IMR-90 (cell line): ENCODE results near the gene FXN. TPM values are rescaled to one million over a fixed set of nuclear protein-coding genes. Genes with fewer than 3 reads are reported as not detected.

Experiments used
- ATAC-seq: fragments of 200-7000 bp; cut with Tn5 transposase; 2 replicates; pipeline ENCODE4 v1.9.1; 2020; ENCODE audit warnings: low read depth, mild to moderate bottlenecking, moderate library complexity
- BruUV-seq: library from RNA; stranded (reverse); fragments of 400-500 nt; replicated peaks from 2 replicates; lab custom pipeline; 2021; lab: Mats Ljungman, UMichigan
- CTCF ChIA-PET: fragments of 300-600 bp; formaldehyde crosslinking; extraction: SDS; loops from one replicate; lab custom pipeline; 2021; ENCODE audit warnings: antibody characterized with exemption; lab: Yijun Ruan, JAX
- POLR2A ChIA-PET: fragments of 300-600 bp; sonication (Branson Sonifier 250); formaldehyde crosslinking; loops from one replicate; lab custom pipeline; 2022; ENCODE audit warnings: antibody characterized with exemption; ENCODE audit not compliant: unreplicated experiment; lab: Charles Lee
- DNase-seq: peaks from one replicate; pipeline ENCODE4 v3.0.0; 2013
- H2AFZ ChIP-seq: replicated peaks from 2 replicates; pipeline ENCODE3; 2013; ENCODE audit warnings: low read length, mild to moderate bottlenecking; ENCODE audit not compliant: poor library complexity
- H2AK5ac ChIP-seq: 2 replicates; pipeline ENCODE4 v1.6.1; 2013; ENCODE audit warnings: low read depth, low read length, inconsistent platforms
- H2AK9ac ChIP-seq: replicated peaks from 2 replicates; pipeline ENCODE3; 2013; ENCODE audit warnings: mild to moderate bottlenecking, low read depth, low read length, moderate library complexity; ENCODE audit not compliant: poor library complexity
- H2BK120ac ChIP-seq: 2 replicates; pipeline ENCODE4 v1.6.1; 2013; ENCODE audit warnings: low read depth, low read length, inconsistent platforms
- H2BK15ac ChIP-seq: 3 replicates; pipeline ENCODE4 v1.6.1; 2013; ENCODE audit warnings: low read depth, low read length, inconsistent platforms
- H2BK20ac ChIP-seq: 2 replicates; pipeline ENCODE4 v1.6.1; 2013; ENCODE audit warnings: low read depth, mild to moderate bottlenecking, inconsistent platforms, low read length, moderate library complexity
- H2BK5ac ChIP-seq: 2 replicates; pipeline ENCODE4 v1.6.1; 2013; ENCODE audit warnings: mild to moderate bottlenecking, low read depth, low read length, inconsistent platforms; ENCODE audit not compliant: poor library complexity, severe bottlenecking
- H3K14ac ChIP-seq: replicated peaks from 2 replicates; pipeline ENCODE4 v1.6.1; 2013; ENCODE audit warnings: low read depth, low read length, inconsistent platforms
- H3K18ac ChIP-seq: 2 replicates; pipeline ENCODE4 v1.6.1; 2013; ENCODE audit warnings: low read depth, low read length, control low read depth
- H3K23ac ChIP-seq: 2 replicates; pipeline ENCODE4 v1.6.1; 2013; ENCODE audit warnings: low read depth, low read length, inconsistent platforms
- H3K27ac ChIP-seq: 2 replicates; pipeline ENCODE4 v1.5.1; 2013; ENCODE audit warnings: mild to moderate bottlenecking, control low read depth, low read length; ENCODE audit not compliant: insufficient read depth
- H3K27me3 ChIP-seq: 2 replicates; pipeline ENCODE4 v1.6.1; 2013; ENCODE audit warnings: low read length; ENCODE audit not compliant: control insufficient read depth, insufficient read depth
- H3K36me3 ChIP-seq: 2 replicates; pipeline ENCODE4 v1.6.1; 2013; ENCODE audit warnings: low read length, mixed read lengths; ENCODE audit not compliant: control insufficient read depth, insufficient read depth
- H3K4ac ChIP-seq: 2 replicates; pipeline ENCODE4 v1.6.1; 2013; ENCODE audit warnings: low read depth, low read length, inconsistent platforms
- H3K4me1 ChIP-seq: 2 replicates; pipeline ENCODE4 v1.6.1; 2013; ENCODE audit warnings: low read length, mixed read lengths; ENCODE audit not compliant: control insufficient read depth, insufficient read depth
- H3K4me2 ChIP-seq: 2 replicates; pipeline ENCODE4 v1.6.1; 2013; ENCODE audit warnings: low read depth, mild to moderate bottlenecking, control low read depth, low read length, moderate library complexity
- H3K4me3 ChIP-seq: 2 replicates; pipeline ENCODE4 v1.5.1; 2013; ENCODE audit warnings: low read depth, mild to moderate bottlenecking, control low read depth, low read length, moderate library complexity; ENCODE audit not compliant: insufficient read depth
- H3K56ac ChIP-seq: 2 replicates; pipeline ENCODE4 v1.6.1; 2013; ENCODE audit warnings: low read length, inconsistent platforms; ENCODE audit not compliant: insufficient read depth; ENCODE audit errors: extremely low read depth
- H3K79me1 ChIP-seq, 2 experiments: 2 replicates each; pipeline ENCODE4 v1.6.1; 2013; ENCODE audit warnings: low read length in 2 of 2, inconsistent platforms in 1 of 2, low read depth in 1 of 2
- H3K9ac ChIP-seq: 2 replicates; pipeline ENCODE4 v1.6.1; 2013; ENCODE audit warnings: low read depth, low read length, control low read depth
- H3K9me1 ChIP-seq: 2 replicates; pipeline ENCODE4 v1.6.1; 2013; ENCODE audit warnings: low read length, inconsistent platforms; ENCODE audit not compliant: insufficient read depth
- H3K9me3 ChIP-seq: 2 replicates; pipeline ENCODE4 v1.6.1; 2013; ENCODE audit warnings: low read length; ENCODE audit not compliant: control insufficient read depth, insufficient read depth
- H4K20me1 ChIP-seq: 2 replicates; pipeline ENCODE4 v1.6.1; 2013; ENCODE audit warnings: low read length, inconsistent platforms; ENCODE audit not compliant: insufficient read depth
- H4K5ac ChIP-seq: 2 replicates; pipeline ENCODE4 v1.6.1; 2013; ENCODE audit warnings: mild to moderate bottlenecking, low read depth, low read length, control low read depth
- H4K8ac ChIP-seq, 2 experiments: 2 replicates each; pipeline ENCODE4 v1.6.1; 2013; ENCODE audit warnings: low read depth in 2 of 2, low read length in 2 of 2, control low read depth in 1 of 2, inconsistent platforms in 1 of 2
- H4K91ac ChIP-seq: 2 replicates; pipeline ENCODE4 v1.6.1; 2013; ENCODE audit warnings: low read depth, low read length, inconsistent platforms; ENCODE audit not compliant: insufficient read depth
- BHLHE40 ChIP-seq: fragments of 150-350 bp; IDR thresholded peaks from 2 replicates; pipeline ENCODE4 v1.6.1; 2016; ENCODE audit warnings: mild to moderate bottlenecking, low read depth, low read length
- CEBPB ChIP-seq: IDR thresholded peaks from 2 replicates; pipeline ENCODE4 v1.6.1; 2012; ENCODE audit warnings: low read depth, low read length, improper control_type of control experiment
- ELK1 ChIP-seq: fragments of 150-350 bp; IDR thresholded peaks from 2 replicates; pipeline ENCODE4 v1.6.1; 2016; ENCODE audit warnings: low read depth, mild to moderate bottlenecking, low read length, moderate library complexity, borderline replicate concordance
- MAZ ChIP-seq: IDR thresholded peaks from 2 replicates; pipeline ENCODE4 v1.6.1; 2012; ENCODE audit warnings: low read depth, mild to moderate bottlenecking, low read length, improper control_type of control experiment, moderate library complexity, borderline replicate concordance
- MXI1 ChIP-seq: IDR thresholded peaks from 2 replicates; pipeline ENCODE4 v1.6.1; 2012; ENCODE audit warnings: low read depth, mild to moderate bottlenecking, low read length, moderate library complexity, borderline replicate concordance
- RCOR1 ChIP-seq: IDR thresholded peaks from 2 replicates; pipeline ENCODE4 v1.6.1; 2012; ENCODE audit warnings: mild to moderate bottlenecking, low read length, improper control_type of control experiment; ENCODE audit not compliant: insufficient replicate concordance
- SMC3 ChIP-seq: fragments of 150-350 bp; IDR thresholded peaks from 2 replicates; pipeline ENCODE4 v1.6.1; 2016; ENCODE audit warnings: low read depth, mild to moderate bottlenecking, antibody characterized with exemption, low read length, moderate library complexity
- WGBS, 2 experiments: methylation state at CpG; one replicate each; pipeline versions ENCODE4 v1.1.5 to v1.1.7; 2013; ENCODE audit warnings: missing lambda C conversion rate in 2 of 2; ENCODE audit not compliant: insufficient read length in 1 of 2; ENCODE audit errors: extremely low coverage in 2 of 2; 5-methylcytosine and 5-hydroxymethylcytosine counted together
- dilution Hi-C: fragments of 300-500 bp; cut with HindIII; formaldehyde crosslinking; loops from one replicate; pipeline ENCODE4 v1.14.3; 2018; ENCODE audit warnings: low sequenced_read_pairs; ENCODE audit not compliant: unreplicated experiment
- in situ Hi-C: fragments of 300-500 bp; cut with MboI; formaldehyde crosslinking; loops from 3 replicates; pipeline ENCODE4 v1.14.3; 2019; ENCODE audit warnings: low sequenced_read_pairs, inconsistent platforms, mixed read lengths
- intact Hi-C: fragments of 100-400 bp; cut with micrococcal nuclease; formaldehyde crosslinking; loops from 2 replicates; pipeline ENCODE4 v1.10.0; 2022
- polyA plus RNA-seq, 3 experiments: library from polyadenylated mRNA; depleted of rRNA; stranded (reverse); fragments of >200 nt; gene quantifications; 2 replicates each; pipeline ENCODE4 v1.2.3, GENCODE V29; 2012; ENCODE audit warnings: low replicate concordance in 1 of 3
- total RNA-seq: library from RNA; depleted of rRNA; stranded (reverse); fragments of >200 nt; gene quantifications from 2 replicates; pipeline ENCODE4 v1.2.3, GENCODE V29; 2012

The FXN gene
- total and polyA plus RNA-seq, 2 of the 4 experiments (the other 2 are of a cell fraction): 3.9 to 18.1 TPM

- H3K27me3 ChIP-seq: no peaks in the 10 kb centered on the region
- TF ChIP-seq RCOR1 (no peak), ELK1 (no peak), MAZ (no peak), CEBPB (no peak), BHLHE40 (no peak), SMC3 (no peak), MXI1 (no peak)
- no peak overlapping the region for H3K9ac ChIP-seq
- WGBS, 2 experiments: 100% methylated on average over 1 of the region's 4 CpGs; no CpG with 5 or more reads in 1 of the 2 experiments
- CTCF ChIA-PET: interaction anchor here (7.0 kb wide), 1 partner anchor 137 kb away, joined by 47 read pairs; no protein-coding TSS in a partner anchor
- dilution Hi-C loops (no loop called here), in situ Hi-C loops (loop anchor here (5.0 to 25.0 kb wide), 2 partner anchors 141 to 506 kb away; no protein-coding TSS in a partner anchor), intact Hi-C loops (loop anchor here (10.0 kb wide), 1 partner anchor 318 kb away; no protein-coding TSS in a partner anchor)
- no peak overlapping the region for H3K27ac ChIP-seq
- ATAC-seq (no peak), DNase-seq (no peak)
- no peak overlapping the region for H2AK9ac ChIP-seq
- no peak overlapping the region for H3K14ac ChIP-seq
- no peak overlapping the region for H3K4me3 ChIP-seq
- peaks cover 2% of the 10 kb centered on the region; the same call in 1 of the 2 replicates for H3K9me1 ChIP-seq
- H4K91ac ChIP-seq: no peak overlapping the region
- POLR2A ChIA-PET: no interaction called here
- H3K4me1 ChIP-seq: peaks cover 2% of the 10 kb centered on the region; the same call in 1 of the 2 replicates
- no peak overlapping the region for H2BK120ac ChIP-seq
- H2AK5ac ChIP-seq: no peak overlapping the region
- no peak overlapping the region for H3K18ac ChIP-seq
- H3K23ac ChIP-seq: no peak overlapping the region
- no TSS peak for BruUV-seq
- H4K5ac ChIP-seq: no peak overlapping the region
- no peak overlapping the region for H2AFZ ChIP-seq
- no peak overlapping the region for H2BK20ac ChIP-seq
- no peak overlapping the region for H3K4me2 ChIP-seq
- no peaks in the 10 kb centered on the region for H3K9me3 ChIP-seq
- no peaks in the 10 kb centered on the region; the same call in 1 of the 2 replicates for H4K20me1 ChIP-seq
- peaks cover 4% of the 10 kb centered on the region; the same call in 1 of the 2 replicates for H3K36me3 ChIP-seq
- no peak overlapping the region for H3K56ac ChIP-seq
- no peak overlapping the region for H2BK15ac ChIP-seq
- 0 out of 4 replicates have a peak overlapping the region, but pooled peaks of 1 of the 2 experiments have one; percentile 24 for H4K8ac ChIP-seq
- H3K4ac ChIP-seq: no peak overlapping the region
- H2BK5ac ChIP-seq: no peak overlapping the region
- peaks cover 3 to 8% of the 10 kb centered on the region in 2 experiments; a peak in 3 of 4 replicates for H3K79me1 ChIP-seq
These were observed 20.8 kb downstream of the FXN start for GRCh38 chr9:69056191-69056815.
